ENCODE results near the gene ELL. TPM values are rescaled to one million over a fixed set of nuclear protein-coding genes. Genes with fewer than 3 reads are reported as not detected.

ELL gene
- total RNA-seq, 6 donors from 2014 or later, result 19.8 to 66.0 (median 22.4) TPM

DNA sequence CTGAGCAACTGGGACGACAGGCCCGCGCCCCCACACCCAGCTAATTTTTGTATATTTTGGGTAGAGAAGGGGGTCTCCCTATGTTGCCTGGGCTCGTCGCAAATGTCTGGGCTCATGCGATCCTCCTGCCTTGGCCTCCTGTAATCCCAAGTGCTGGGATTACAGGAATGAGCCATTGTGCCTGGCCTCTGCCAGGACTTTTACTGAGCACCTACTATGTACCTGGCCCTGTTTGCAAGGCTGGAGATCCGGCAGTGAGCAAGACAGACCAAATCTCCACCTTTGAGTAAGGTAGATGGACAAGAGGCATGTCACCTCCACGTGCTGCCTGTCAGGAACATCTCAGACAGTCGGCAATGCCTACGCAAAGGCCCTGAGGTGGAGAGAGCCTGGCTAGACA, 14.6 kb upstream of the ELL start:
- no peak for ATAC-seq (ENCODE audit: low FRiP score in 2 of 2)
- H3K4me1 ChIP-seq, result peaks cover 0 to 5% (median 0%) of the 10 kb centered on the region in 4 donors
- H3K27ac ChIP-seq, result no peak overlapping the region
- no peaks in the 10 kb centered on the region for H3K9me3 ChIP-seq
- H3K4me3 ChIP-seq, result no peak overlapping the region
- WGBS, 2 donors, result 94 to 98% methylated on average over 10 of the region's 10 CpGs
- TF ChIP-seq EP300 (IDR thresholded peaks at IDR 0.05), result no peak
- TF ChIP-seq POLR2A (IDR thresholded peaks at IDR 0.05), result no peak
- TF ChIP-seq, protein P1, sequence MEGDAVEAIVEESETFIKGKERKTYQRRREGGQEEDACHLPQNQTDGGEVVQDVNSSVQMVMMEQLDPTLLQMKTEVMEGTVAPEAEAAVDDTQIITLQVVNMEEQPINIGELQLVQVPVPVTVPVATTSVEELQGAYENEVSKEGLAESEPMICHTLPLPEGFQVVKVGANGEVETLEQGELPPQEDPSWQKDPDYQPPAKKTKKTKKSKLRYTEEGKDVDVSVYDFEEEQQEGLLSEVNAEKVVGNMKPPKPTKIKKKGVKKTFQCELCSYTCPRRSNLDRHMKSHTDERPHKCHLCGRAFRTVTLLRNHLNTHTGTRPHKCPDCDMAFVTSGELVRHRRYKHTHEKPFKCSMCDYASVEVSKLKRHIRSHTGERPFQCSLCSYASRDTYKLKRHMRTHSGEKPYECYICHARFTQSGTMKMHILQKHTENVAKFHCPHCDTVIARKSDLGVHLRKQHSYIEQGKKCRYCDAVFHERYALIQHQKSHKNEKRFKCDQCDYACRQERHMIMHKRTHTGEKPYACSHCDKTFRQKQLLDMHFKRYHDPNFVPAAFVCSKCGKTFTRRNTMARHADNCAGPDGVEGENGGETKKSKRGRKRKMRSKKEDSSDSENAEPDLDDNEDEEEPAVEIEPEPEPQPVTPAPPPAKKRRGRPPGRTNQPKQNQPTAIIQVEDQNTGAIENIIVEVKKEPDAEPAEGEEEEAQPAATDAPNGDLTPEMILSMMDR (IDR thresholded peaks at IDR 0.05), result no peak
- no peak for TF ChIP-seq POLR2AphosphoS5 (IDR thresholded peaks at IDR 0.05)
- DNase-seq, result no peak
- H3K27me3 ChIP-seq, result no peaks in the 10 kb centered on the region
- peaks cover 23 to 92% (median 61%) of the 10 kb centered on the region in 4 donors for H3K36me3 ChIP-seq

DNA sequence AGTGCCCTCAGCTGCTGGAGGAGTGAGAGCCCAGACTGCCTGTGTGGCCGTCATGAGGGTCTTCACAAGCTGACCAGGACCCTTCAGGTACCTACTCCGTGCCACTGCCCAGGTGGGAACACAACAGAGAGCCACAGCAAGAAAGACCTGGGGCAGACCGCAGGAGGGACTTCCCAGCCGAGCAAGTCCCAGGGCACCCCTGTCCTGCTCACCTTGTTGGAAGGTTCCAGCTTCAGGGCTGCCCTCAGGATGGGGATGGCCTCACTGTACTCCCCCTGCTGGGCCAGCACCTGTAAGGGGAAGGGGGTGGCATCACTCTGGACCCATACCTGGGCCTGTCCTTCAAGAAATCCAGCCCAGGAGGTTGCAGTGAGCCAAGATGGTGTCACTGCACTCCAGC, 11.2 kb upstream of the ELL start:
- Histone ChIP-seq H3K36me3 (peaks cover 19 to 66% (median 53%) of the 10 kb centered on the region in 4 donors), H3K27me3 (no peaks in the 10 kb centered on the region), H3K9me3 (no peaks in the 10 kb centered on the region), H3K27ac (no peak overlapping the region), H3K4me1 (no peaks in the 10 kb centered on the region), H3K4me3 (no peak overlapping the region)
- ATAC-seq (ENCODE audit: low FRiP score in 2 of 2) (no peak), DNase-seq (no peak)
- WGBS, 2 donors, result 96% methylated on average over 4 of the region's 4 CpGs
- TF ChIP-seq EP300 (IDR thresholded peaks at IDR 0.05), result no peak
- TF ChIP-seq, protein P1 (IDR thresholded peaks at IDR 0.05), result no peak
- no peak for TF ChIP-seq POLR2A (IDR thresholded peaks at IDR 0.05)
- TF ChIP-seq POLR2AphosphoS5 (IDR thresholded peaks at IDR 0.05), result no peak

DNA sequence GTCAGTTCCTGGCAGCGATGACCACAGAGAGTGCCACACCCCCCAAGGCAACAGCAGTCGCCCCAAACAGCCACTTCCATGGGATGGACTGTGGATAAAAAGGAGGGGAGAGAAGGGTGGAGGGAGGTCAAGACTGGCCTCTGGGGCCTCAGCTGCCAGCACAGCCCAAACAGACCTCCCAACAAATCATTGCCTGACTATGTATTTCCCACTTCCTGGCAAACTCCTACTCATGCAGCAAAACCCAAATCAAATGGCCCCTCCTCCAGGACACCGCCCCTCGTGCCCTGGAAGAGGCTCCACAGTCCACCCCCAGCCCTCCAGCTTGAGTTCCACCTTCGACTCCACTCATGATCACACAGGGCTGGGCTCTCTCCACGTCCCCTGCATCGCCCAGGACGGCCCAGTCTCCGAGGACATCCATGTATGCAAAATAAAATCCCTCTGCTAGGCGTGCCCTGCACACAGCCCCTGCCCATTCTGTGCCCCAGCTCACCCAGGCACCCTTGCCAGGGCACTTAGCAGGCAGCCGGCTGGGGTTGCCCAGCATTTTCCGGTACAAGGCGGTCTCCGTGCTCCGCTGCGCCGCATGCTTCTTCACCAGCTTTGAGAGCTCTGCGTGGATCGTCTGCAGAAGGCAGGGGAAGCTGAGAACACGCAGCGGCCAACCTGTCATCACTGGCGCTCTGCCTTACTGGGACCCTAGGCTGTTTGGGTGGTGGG, 10.5 kb upstream of the ELL start:
- no peak overlapping the region for H3K4me3 ChIP-seq
- no peaks in the 10 kb centered on the region for H3K4me1 ChIP-seq
- TF ChIP-seq POLR2A (IDR thresholded peaks at IDR 0.05) (no peak), POLR2AphosphoS5 (IDR thresholded peaks at IDR 0.05) (no peak), EP300 (IDR thresholded peaks at IDR 0.05) (no peak)
- TF ChIP-seq, protein P1 (IDR thresholded peaks at IDR 0.05), result no peak
- H3K27me3 ChIP-seq, result no peaks in the 10 kb centered on the region
- 97% methylated on average over 12 to 22 of the region's 22 CpGs for WGBS, 2 donors
- DNase-seq (peak in 1 of 2 donors; percentile 68), ATAC-seq (ENCODE audit: low FRiP score in 2 of 2) (no peak)
- peaks cover 19 to 58% (median 47%) of the 10 kb centered on the region in 4 donors for H3K36me3 ChIP-seq
- H3K9me3 ChIP-seq, result no peaks in the 10 kb centered on the region
- no peak overlapping the region for H3K27ac ChIP-seq

DNA sequence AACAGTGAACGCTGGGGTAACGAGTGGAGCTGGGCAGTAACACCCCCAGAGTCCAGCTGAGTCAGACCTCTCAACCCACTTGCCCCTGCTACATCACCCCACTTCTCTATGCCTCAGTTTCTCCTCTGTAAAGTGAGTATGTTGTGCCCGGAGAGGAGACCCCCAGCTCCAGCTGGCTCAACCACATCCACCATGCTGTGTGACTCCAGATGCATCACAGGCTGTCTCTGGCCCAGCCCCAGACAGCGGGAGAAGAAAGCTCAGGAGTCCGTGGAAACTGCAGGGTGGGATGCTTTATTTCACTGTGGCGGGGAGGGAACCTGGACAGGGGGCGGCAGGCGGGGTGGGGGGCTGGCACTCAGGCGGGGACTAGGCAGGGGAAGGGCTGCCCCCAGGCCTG, 9.6 kb upstream of the ELL start:
- TF ChIP-seq EP300 (IDR thresholded peaks at IDR 0.05) (no peak), POLR2A (IDR thresholded peaks at IDR 0.05) (no peak), POLR2AphosphoS5 (IDR thresholded peaks at IDR 0.05) (no peak)
- TF ChIP-seq, protein P1 (IDR thresholded peaks at IDR 0.05), result no peak
- Histone ChIP-seq H3K4me1 (no peaks in the 10 kb centered on the region), H3K9me3 (no peaks in the 10 kb centered on the region), H3K36me3 (peaks cover 18 to 50% (median 39%) of the 10 kb centered on the region in 4 donors), H3K27me3 (no peaks in the 10 kb centered on the region), H3K4me3 (no peak overlapping the region), H3K27ac (no peak overlapping the region)
- ATAC-seq (ENCODE audit: low FRiP score in 2 of 2), result no peak
- no peak for DNase-seq
- WGBS, 2 donors, result 98 to 99% methylated on average over 7 to 8 of the region's 9 CpGs

DNA sequence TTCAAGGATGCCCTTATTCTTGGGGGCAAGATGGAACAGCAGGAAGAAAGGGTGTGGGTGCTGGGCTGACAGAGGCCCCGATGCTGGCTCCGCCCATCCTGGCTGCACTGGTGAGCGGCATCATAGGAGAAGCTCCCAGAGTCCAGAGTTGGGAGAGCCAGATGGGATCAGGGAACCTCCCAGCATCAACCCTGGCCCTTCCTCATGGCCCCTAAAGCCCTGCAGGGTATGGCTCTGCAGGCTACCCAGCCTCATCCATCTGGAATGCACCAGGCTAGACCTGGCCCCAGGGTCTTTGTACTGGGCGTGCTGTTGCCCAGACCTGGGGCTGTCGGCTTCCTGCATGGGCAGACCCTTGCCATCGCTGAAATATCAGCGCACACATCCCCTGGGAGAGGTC, 7.9 kb upstream of the ELL start:
- ATAC-seq (ENCODE audit: low FRiP score in 2 of 2), result peak in 1 of 2 donors; percentile 27
- H3K36me3 ChIP-seq, result peaks cover 14 to 35% (median 27%) of the 10 kb centered on the region in 4 donors
- H3K27me3 ChIP-seq, result no peaks in the 10 kb centered on the region
- H3K27ac ChIP-seq, result no peak overlapping the region
- TF ChIP-seq, protein P1 (IDR thresholded peaks at IDR 0.05), result no peak
- TF ChIP-seq POLR2A (IDR thresholded peaks at IDR 0.05), result no peak
- no peak for TF ChIP-seq EP300 (IDR thresholded peaks at IDR 0.05)
- TF ChIP-seq POLR2AphosphoS5 (IDR thresholded peaks at IDR 0.05), result no peak
- no peaks in the 10 kb centered on the region for H3K9me3 ChIP-seq
- no peaks in the 10 kb centered on the region for H3K4me1 ChIP-seq
- H3K4me3 ChIP-seq, result no peak overlapping the region
- 82 to 83% methylated on average over 7 of the region's 7 CpGs for WGBS, 2 donors
- no peak for DNase-seq

Data from upper lobe of left lung (tissue), 6 donors.